Lower leg skin (tissue), 4 donors: ENCODE results near the gene MEGF6. TPM values are rescaled to one million over a fixed set of nuclear protein-coding genes. Genes with fewer than 3 reads are reported as not detected.

Experiments used
- DNase-seq, 2 donors: peaks; one replicate each; pipeline ENCODE4 v3.0.0-alpha.2; 2019; ENCODE audit warnings: low spot score in 2 of 2
- H3K4me3 ChIP-seq: fragments of 200-600 bp; sonication (generic); 2 replicates; pipeline ENCODE4 v1.5.1; 2017; ENCODE audit warnings: mild to moderate bottlenecking, low read depth; ENCODE audit not compliant: poor library complexity, severe bottlenecking
- CTCF ChIP-seq, 3 donors: fragments of 450-650 bp; IDR thresholded peaks; one replicate each; pipeline ENCODE4 v1.5.1; 2016; ENCODE audit warnings: antibody characterized with exemption in 3 of 3, mild to moderate bottlenecking in 3 of 3, moderate library complexity in 2 of 3
- POLR2A ChIP-seq, 2 donors: fragments of 450-650 bp; IDR thresholded peaks; one replicate each; pipeline ENCODE4 v1.6.1; 2016 to 2017; ENCODE audit warnings: antibody characterized with exemption in 2 of 2, mild to moderate bottlenecking in 1 of 2, moderate library complexity in 1 of 2
- WGBS, 2 donors: methylation state at CpG; one replicate each; pipeline ENCODE4 v1.1.5; 2018; 5-methylcytosine and 5-hydroxymethylcytosine counted together
- intact Hi-C: fragments of 100-400 bp; cut with DNase I; formaldehyde crosslinking; loops from one replicate; pipeline ENCODE4 v1.15.0; 2023; ENCODE audit warnings: low total_unique reads
- total RNA-seq, 4 donors: library from RNA; depleted of rRNA; stranded (reverse); fragments of >200 nt; gene quantifications; one replicate each; pipeline ENCODE4 v1.1.0, GENCODE V29; 2016

The MEGF6 gene
- total RNA-seq, 4 donors from 2014 or later = 81.1 to 147 (median 86.1) TPM

GRCh38 chr1:3580231-3580630, 31.1 kb downstream of the MEGF6 start:
- WGBS, 2 donors = 82 to 85% methylated on average over 9 of the region's 9 CpGs
- TF ChIP-seq CTCF (IDR thresholded peaks at IDR 0.05) = no peak
- no peak for TF ChIP-seq POLR2A (IDR thresholded peaks at IDR 0.05)
- DNase-seq = no peak
- intact Hi-C loops = no loop called here
- H3K4me3 ChIP-seq = no peak overlapping the region

- no peak for DNase-seq
- intact Hi-C loops = no loop called here
- no peak for TF ChIP-seq CTCF (IDR thresholded peaks at IDR 0.05)
- no peak for TF ChIP-seq POLR2A (IDR thresholded peaks at IDR 0.05)
- 90 to 94% methylated on average over 11 to 16 of the region's 16 CpGs for WGBS, 2 donors
- no peak overlapping the region for H3K4me3 ChIP-seq
These were observed 31.7 kb downstream of the MEGF6 start for GRCh38 chr1:3579626-3580025.

GRCh38 chr1:3578906-3579305, 32.4 kb downstream of the MEGF6 start:
- H3K4me3 ChIP-seq = no peak overlapping the region
- intact Hi-C loops = no loop called here
- no peak for DNase-seq
- no peak for TF ChIP-seq POLR2A (IDR thresholded peaks at IDR 0.05)
- no peak for TF ChIP-seq CTCF (IDR thresholded peaks at IDR 0.05)
- WGBS, 2 donors = 79 to 87% methylated on average over 19 of the region's 19 CpGs

- WGBS, 2 donors = 85 to 90% methylated on average over 4 to 8 of the region's 8 CpGs
- intact Hi-C loops = no loop called here
These were observed 32.9 kb downstream of the MEGF6 start for GRCh38 chr1:3578433-3578805.

GRCh38 chr1:3577711-3578432, 33.4 kb downstream of the MEGF6 start:
- intact Hi-C loops = no loop called here
- 77 to 86% methylated on average over 22 to 25 of the region's 27 CpGs for WGBS, 2 donors
- no peak overlapping the region for H3K4me3 ChIP-seq
- TF ChIP-seq CTCF (IDR thresholded peaks at IDR 0.05) (no peak), POLR2A (IDR thresholded peaks at IDR 0.05) (no peak)
- no peak for DNase-seq

More at GRCh38 chr1:3578433-3578805, 32.9 kb downstream of the MEGF6 start:
- TF ChIP-seq POLR2A (IDR thresholded peaks at IDR 0.05) = no peak
- no peak for TF ChIP-seq CTCF (IDR thresholded peaks at IDR 0.05)
- no peak overlapping the region for H3K4me3 ChIP-seq
- DNase-seq = no peak

- H3K4me3 ChIP-seq = no peak overlapping the region
- no peak for TF ChIP-seq CTCF (IDR thresholded peaks at IDR 0.05)
- no peak for TF ChIP-seq POLR2A (IDR thresholded peaks at IDR 0.05)
- no peak for DNase-seq
- intact Hi-C loops = no loop called here
- 77 to 82% methylated on average over 7 of the region's 7 CpGs for WGBS, 2 donors
These were observed 34.0 kb downstream of the MEGF6 start for GRCh38 chr1:3577300-3577699.
